SIG-M5 treated with dmso at 0.1 percent for 504 hours (cell line): ENCODE data around the gene DHRS7B.
"Not testable (repeated sequence)": the region's sequence is repeated elsewhere in the genome, so short reads cannot be mapped to it uniquely, and the experiment has no call there.

ENCODE experiments used
- DNase-seq: peaks from one replicate; lab custom pipeline; 2025; ENCODE audit not compliant: unreplicated experiment; lab: John Stamatoyannopoulos, UW

The DHRS7B gene

DNA sequence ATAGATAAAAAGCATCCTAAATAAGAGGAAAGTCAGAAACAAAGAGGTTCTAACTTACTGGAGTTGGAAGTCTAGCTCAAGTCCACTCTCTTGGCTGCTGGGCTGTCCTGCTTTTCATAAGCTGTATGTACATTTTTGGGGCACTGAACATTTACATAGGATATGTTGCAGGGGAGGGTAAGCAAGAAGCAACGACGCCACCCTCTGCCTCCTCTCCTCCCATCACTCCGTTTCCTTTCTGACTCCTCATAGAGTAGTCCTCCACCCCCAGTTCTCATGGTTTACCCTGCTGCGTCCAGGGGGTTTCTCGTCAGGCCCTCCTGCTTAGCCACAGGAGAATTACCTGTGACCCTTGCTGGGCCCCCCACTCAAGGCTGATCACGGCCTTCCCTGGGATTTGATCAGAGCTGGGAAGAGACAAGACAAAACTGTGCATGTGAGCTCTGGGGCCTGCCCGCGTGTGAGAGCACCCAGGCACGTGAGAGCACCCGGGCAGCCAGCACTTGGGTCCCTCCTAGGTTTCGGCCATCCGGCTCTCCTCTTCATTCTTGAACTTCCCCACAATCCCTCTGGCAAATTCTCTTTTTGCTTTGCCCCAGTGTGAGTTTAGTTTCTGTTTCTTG is 50.1 kb downstream of the DHRS7B start:
- DNase-seq = no peak

DNA sequence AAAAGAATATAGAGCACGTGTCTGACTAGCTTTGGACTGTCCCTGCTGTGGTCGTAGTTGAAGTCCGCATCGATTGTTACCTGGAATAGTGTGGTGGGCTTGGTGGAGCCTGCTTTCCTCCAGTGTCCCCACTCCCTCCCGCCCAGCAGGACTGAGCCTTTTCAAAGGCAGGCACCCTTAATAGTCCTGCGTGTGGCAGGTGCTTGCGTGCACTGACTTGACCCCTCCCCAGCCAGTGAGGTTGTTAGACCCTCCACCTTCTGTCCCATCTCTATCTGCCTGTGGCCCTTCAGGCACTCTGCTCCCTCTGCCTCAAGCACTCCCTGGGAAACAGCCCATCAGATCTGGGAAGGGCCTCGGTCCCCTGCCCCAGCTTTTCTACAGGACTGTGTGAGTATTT is 50.6 kb downstream of the DHRS7B start:
- DNase-seq = no peak

DNA sequence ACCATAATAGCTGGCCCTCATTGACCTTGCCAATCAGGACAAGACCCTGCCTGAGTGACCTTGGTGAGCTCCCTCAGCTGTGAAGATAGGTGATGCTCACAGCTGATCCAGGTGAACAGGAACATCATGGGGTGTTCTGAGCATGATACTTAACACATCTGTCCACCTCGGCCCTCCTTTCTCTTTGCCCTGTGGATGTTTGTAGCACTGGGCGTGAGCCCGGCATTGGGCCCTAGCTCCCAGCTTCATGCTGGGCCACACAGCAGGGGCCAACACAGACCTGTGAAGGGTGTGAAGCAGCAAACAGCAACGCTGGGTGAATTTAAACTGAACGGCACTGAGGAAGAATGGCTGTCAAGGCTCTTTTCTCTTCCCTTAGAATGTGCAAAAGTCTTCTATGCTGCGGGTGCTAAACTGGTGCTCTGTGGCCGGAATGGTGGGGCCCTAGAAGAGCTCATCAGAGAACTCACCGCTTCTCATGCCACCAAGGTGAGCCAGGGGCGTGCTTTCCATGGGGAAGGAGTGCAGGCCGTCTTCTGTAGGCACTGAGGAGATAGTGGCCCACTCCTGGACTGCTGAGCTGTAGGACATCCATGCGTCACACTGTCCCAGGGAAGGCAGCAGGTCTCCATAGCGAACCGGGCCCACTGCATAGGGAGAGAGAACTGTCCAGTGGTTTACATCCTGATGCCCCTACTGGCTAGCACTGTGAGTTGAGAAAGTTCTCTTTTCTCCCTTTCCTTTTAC is 51.3 kb downstream of the DHRS7B start:
- no peak for DNase-seq

DNA sequence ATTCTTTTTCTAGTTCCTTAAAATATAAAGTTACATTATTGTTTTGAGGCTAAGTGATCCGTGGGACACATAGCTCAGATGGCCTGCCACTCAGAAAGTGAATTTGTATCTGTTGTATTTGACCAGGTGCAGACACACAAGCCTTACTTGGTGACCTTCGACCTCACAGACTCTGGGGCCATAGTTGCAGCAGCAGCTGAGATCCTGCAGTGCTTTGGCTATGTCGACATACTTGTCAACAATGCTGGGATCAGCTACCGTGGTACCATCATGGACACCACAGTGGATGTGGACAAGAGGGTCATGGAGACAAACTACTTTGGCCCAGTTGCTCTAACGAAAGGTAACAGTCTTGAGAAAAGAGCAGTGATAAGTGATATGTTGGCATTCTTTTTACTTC is 56.7 kb downstream of the DHRS7B start:
- DNase-seq = no peak

DNA sequence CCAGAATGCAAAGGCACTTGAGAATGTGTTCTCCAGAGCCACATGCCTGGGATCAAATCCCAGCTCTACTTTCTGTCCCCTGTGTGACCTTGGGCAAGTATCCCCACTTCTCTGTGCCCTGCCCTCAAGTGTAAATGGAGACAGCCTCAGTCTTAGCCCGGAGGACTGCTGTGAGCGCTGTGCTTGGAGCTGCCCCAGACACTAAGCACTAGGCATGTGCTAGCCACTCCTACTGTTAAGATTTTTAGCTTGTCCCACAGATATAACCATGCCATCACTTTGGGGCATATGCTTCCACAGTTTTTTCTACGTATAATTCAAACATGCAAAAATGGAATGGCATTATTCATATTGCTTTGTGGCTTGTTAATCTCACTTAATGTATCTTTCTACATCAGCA is 57.8 kb downstream of the DHRS7B start:
- DNase-seq = no peak

DNA sequence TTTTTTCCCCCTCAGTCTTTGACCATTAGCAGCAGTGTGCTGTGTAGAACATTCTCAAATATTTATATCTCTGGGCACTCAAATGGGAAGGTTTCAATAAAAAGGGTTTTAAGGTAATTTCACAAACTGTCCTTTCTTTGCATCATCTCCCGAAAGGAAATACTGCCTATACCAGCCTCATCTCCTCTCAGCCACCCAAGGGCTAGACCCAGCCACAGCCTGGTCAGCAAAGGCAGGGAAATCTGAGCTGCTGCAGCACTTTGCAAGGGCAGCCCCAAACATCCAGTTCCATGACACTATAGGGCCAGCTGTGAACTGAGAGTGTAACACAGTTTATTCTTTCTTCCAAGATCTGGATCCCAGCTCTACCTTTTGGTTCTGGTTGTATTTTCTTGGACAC is 58.3 kb downstream of the DHRS7B start:
- DNase-seq = no peak

DNA sequence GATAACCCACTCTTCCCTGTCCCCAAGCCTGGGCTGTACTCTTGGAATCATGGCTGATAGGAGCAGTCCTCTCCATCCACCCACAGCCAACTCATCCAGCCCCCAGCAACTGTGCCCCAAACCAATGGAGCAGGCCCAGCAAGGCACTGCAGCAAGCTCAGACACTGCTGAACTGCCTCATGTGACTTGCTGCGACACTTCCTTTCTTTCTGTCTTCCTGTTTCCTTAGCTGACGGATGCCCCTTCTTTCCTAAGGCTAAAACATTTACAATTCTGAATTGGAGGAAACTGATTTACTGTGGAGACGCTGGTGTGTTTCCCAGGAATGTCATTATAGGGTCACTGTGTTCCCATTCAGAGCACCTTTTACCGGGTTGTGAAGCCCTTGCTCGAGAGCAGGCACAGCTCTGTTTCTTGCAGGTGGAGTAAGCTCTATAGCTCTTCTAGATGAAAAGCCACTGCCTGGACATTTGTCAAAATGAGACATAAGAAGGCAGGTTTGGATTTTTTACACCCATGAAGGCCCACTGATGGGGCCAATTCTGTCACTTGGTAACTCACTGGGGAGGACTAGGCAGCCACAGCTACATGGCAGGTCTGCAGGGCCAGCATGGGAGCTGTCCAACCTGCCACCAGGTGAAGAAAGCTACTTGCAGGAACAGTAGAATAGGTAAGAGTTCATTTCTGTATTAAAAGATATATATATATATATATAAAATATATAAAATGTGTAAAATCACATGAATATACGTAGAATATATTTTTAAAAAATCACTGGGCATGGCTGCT is 59.8 kb downstream of the DHRS7B start:
- DNase-seq = no peak

DNA sequence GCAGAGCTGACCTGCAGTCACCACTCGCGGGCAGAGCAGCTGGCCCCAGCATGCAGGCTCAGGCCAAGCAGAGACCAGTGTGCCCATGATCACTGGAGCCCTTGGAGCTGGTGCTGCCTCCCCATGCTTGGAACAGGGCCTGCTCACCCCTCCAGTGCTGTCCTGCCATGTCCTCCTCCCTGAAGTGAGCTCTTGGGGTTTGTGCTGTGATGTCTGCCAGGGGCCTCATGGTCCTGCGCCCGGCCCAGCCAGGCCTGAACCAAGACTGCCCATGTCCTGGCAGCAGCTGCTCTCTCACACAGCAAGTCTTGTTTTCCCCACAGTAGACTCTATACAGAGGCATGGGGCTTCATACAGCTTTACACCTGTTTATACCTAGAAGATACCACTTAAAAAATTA is 62.6 kb downstream of the DHRS7B start:
- no peak for DNase-seq

DNA sequence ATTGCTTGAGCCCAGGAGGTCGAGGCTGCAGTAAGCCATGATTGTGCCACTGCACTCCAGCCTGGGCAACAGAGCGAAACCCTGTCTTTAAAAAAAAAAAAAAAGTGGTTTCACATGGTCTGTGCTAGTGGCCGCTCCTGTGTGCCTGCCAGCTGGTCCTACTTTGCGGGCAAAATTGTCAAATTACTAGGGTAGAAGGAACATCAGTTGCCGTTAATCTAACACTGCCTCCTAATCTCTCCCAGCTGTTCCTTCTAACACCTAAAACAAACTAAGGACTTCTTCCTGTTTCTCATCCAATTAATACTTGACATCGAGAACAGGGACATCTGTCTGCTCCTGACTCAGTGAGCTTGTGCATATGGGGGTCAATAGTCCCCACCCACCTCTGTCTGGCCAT is 63.3 kb downstream of the DHRS7B start:
- no peak for DNase-seq

DNA sequence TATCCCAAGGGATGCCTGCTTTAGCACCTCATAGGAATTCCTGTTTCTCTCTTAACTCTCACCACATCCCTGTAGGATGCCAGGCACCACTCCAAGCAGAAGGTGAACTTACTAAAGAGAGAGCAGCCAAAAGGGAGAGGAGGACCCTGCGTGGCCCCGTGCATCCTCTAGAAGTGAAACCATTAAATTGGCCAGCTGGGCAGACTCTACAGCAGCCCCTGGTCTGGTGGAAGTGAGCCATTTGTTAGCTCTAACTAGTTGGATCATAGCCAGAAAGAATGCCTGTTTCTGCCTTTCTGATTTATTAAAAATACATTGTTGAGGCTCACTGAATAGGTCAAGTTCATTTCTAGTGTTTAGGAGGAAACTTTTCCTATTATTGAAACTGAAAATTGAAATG is 64.9 kb downstream of the DHRS7B start:
- DNase-seq = no peak

DNA sequence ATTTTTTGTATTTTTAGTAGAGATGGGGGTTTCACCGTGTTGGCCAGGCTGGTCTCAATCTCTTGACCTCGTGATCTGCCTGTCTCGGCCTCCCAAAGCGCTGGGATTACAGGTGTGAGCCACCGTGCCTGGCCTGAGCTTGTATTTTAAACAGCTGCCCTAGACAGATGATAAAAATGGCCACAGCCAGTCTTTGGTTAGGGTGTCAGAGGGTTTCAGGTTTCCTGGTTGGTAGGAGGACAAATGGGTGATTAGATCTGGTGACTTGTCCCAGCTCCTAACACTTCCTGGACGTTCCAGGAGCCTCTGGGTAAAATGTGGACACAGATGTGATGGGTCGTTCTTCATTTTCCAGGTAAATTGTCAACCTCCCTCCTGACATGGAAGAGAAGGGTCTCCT is 65.7 kb downstream of the DHRS7B start:
- not testable (repeated sequence) for DNase-seq

DNA sequence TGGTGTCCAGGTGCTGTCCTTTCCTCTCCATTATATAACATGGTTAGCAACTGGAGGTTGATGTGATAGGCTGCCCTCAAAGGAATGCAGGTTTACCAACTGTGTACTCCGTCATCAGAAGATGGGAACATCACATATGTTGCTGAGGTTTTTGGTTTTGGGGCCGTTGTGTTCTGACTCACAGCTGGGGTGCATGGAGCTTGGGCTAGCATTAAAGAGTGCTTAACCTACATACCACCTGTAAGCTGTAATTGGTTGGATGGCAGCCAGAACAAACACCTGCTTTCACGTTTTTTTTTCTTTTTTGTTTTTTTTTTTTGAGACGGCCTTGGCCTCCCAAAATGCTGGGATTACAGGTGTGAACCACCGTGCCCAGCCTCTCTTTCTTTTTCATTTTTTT is 66.3 kb downstream of the DHRS7B start:
- DNase-seq = no peak

DNA sequence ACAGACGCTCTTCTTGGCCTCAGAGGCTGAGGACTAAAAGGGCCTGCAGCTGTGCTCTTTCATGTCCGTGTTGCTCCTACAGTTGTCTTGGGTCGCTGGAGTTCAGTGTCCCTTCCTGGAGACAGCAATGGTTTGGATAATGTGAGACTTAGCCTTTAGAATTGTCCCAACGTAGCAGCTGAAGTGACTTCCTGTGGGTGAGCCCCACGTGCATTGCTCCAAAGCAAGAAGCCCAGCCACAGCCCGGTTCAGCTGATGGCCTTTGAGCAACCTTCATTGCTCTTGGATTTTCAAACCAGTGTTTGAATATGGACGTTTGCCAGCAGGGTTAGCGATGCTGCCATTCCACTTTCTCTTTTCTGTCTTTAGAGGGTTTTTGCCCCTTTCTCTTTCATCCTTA is 67.5 kb downstream of the DHRS7B start:
- no peak for DNase-seq

DNA sequence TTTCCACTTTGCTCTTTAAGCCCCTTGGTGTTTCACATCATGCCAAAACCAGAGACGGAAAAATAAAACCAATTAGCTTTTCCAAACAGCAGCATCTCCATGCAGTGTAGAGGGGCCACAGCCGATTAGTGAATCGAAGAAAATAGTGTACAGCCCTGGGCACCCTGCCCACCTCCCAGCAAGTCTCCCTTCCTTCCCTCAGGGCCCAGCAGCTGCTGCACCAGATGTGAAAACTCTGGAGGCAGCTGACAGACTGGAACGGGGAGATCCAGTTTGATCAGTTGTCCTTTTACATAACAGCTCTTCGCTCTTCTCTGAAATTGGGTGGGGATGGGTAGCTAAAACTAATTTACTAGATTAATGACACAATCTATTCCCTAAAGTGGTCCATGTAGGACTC is 67.9 kb downstream of the DHRS7B start:
- no peak for DNase-seq

DNA sequence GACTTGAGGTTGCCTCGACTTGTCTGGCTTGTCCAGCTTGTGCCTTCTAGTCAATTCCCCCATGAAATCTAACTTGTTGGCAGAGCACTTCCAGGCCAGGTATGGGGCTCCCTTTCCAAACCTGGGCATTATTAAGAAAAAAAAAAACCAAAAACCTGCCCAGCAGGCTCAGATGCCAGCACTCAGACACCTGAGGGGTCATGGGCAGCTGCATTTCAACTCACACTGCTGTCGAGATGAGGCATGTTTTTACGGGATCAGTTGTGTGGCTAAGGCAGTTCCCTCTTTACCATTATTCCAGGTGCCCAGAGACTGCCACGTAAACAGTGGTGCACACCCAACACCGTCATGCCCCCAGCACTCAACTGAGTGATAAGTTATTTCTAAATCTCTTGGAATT is 69.4 kb downstream of the DHRS7B start:
- no peak for DNase-seq

DNA sequence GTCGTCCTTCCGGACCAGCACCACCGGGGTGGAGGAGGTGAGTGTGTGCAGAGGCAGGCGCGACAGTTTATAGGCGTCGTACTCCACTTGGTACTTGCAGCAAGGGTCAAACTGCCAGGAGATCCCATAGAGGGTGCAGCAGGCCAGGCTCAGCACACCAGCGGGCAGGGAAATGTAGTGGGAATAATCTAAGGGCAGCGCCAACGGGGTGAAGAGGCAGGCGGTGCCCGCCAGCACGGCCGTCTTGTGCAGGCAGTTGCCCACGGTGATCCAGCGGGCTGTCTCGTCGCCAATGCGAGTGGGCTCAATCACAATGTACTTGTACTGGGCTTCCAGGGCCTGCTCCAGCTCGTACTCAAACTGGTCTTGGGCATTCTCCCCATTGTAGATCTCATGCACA is 71.6 kb downstream of the DHRS7B start:
- DNase-seq = no peak

DNA sequence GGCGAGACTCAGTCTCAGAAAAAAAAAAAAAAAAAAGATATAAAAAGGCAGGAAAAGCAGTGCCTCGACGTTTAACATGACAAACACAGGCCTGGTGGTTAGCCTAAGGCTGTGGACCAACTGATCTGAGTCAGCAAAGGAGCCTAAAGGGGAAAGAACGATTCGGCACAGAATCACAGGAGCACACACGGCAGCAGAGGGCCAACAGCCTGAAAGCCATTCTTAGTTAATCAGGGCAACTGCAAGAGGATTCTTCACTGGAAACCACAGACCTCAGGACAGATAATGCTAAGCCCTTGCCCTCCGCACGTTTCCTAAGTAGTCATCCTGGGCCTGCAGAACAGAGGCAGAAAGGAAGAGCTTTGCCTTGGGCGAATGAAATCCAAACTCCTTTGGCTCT is 72.5 kb downstream of the DHRS7B start:
- no peak for DNase-seq

DNA sequence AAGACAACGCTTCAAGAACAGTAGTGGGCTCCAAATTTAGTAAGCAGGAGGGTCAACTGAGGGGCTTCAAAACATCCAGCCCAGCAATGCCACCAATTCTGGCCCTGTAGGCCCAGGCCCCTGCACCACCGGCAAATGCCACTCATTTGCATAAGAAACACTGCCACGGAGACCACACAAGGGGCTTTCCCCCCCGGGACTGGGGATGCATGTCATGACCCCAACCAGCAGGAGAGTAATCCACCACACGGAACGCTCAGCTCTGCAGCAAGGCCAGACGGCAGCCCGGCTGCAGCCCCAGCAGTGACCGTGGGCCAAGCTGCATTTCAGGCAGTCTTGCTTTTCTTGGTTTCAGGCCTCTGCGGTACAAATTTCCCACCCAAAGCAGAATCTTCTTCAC is 73.1 kb downstream of the DHRS7B start:
- no peak for DNase-seq

DNA sequence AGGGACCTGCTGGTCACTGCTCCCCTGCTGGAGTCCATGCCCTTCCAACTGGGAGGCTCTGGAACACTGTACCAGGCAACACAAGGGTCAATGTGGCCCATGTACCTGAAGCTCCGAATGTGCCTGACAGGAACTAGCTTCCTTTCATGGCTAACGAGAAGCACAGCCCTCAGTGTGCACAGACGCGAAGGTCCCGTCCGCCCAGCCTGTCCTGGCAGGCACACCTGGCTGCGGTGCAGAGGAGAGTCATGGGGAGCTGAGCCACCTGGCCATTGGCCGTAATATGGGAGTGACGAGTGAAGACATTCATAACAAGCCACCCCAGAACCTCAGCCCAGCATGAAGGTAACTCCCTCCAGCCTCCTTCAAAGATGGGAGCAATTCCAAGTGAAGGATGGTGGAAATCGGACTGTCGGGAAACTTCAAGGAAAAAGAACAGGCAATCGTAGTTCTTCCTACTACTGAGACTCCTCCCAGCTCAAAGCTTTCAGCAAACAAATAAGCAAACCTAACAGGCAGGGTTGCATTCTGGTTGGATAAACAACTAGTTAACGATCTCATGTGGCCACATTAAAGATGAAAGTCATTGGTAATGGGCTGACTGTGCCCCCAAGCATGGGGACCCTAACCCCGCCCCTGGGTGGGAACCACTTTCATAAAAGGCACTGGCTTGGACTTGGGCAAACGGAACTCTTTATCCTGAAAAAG is 74.0 kb downstream of the DHRS7B start:
- DNase-seq = no peak

DNA sequence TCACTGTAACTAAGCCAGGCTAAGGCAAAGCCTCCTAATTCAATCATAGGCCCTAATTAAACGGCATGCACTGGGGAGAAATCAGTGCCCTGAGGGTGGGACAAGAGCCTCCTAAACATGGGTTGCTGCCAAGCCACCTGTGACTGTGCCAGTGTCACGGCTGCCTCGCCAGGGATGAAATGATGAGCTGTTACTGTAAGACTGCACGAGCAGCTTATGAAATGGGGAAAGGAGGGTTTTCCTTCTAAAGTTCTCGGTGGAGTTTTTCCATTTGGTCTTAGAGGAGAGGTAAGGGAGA is 74.5 kb downstream of the DHRS7B start:
- DNase-seq = no peak

DNA sequence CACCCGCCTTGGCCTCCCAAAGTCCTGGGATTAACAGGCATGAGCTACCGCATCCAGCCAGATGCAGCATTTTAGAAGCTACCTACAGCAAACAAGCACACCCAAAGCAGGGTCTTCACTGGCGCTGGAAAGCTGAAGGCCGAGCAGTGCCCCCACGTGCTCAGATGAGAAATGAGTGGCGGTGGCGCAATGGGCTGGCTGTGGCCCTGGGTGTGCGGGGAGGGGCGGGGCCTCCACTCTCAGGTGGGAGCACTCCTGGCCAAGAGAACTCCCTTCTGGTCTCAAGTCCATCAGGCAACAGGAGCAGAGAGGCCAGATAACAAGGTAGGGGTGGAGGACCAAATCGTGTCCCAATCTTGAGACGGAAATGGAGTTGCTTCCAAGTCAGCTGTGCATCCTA is 75.1 kb downstream of the DHRS7B start:
- no peak for DNase-seq

DNA sequence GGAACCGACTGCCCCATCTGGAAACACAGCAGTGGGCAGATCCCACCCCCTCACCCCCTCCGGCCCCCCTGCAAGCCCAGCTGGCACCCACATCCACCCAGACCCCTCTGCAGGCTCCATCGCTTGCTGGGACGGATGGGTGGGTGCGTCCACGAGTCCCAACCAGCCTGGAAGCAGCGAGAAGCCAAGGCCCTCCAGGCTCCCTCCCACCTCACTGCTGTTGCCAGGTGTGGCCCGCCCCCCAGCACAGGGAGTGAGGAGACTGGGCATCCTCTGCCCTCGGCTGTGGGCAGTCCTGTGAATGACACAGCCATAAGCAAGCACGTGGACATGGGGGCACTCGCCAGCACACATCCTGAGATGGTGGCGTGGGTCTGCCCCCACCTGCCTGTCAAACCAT is 75.7 kb downstream of the DHRS7B start:
- no peak for DNase-seq
